ENCODE results near the gene TNRC18.
"Not testable (repeated sequence)": the region's sequence is repeated elsewhere in the genome, so short reads cannot be mapped to it uniquely, and the experiment has no call there.

TNRC18 gene

DNA sequence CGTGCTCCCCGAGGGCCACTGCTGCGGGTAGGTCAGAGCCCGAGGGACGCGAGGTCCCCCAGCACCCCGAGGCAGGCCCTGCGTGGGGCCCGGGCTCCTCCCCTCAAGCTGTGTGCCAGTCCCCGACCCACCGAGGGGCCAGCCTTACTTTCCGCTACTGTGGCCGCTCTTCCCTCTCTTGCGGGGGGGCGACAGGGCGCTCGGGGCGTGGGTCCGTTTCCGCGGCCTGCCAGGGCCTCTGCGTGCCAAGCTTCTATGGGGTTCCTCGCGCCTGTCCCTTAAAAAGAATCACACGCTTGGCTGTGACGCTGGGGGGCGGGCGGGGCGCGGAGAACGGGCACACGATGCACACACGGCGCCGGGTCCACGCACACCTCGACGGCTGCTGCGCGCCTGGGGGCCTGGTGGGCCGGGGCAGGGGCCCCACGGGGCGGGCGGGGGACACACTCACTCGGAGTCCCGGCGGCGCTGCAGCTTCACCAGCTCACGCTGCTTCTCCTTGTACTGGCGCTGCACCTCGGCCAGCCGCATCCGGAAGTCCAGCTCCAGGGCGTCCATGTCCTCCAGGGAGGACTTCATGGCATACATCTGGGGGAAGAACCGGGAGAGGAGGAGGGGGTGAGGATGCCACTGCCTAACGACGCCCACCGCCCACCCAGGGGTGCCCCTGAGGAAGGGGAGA, 62.0 kb downstream of the TNRC18 start:
- no peak overlapping the region for H3K4me3 ChIP-seq (ENCODE audit: control insufficient read depth, low read depth, low read length)
- TF ChIP-seq, protein P1, sequence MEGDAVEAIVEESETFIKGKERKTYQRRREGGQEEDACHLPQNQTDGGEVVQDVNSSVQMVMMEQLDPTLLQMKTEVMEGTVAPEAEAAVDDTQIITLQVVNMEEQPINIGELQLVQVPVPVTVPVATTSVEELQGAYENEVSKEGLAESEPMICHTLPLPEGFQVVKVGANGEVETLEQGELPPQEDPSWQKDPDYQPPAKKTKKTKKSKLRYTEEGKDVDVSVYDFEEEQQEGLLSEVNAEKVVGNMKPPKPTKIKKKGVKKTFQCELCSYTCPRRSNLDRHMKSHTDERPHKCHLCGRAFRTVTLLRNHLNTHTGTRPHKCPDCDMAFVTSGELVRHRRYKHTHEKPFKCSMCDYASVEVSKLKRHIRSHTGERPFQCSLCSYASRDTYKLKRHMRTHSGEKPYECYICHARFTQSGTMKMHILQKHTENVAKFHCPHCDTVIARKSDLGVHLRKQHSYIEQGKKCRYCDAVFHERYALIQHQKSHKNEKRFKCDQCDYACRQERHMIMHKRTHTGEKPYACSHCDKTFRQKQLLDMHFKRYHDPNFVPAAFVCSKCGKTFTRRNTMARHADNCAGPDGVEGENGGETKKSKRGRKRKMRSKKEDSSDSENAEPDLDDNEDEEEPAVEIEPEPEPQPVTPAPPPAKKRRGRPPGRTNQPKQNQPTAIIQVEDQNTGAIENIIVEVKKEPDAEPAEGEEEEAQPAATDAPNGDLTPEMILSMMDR (conservative IDR thresholded peaks at IDR 0.05; ENCODE audit: control insufficient read depth, insufficient read depth, low read depth, low read length): no peak
- no peak for DNase-seq (ENCODE audit: low read depth)

DNA sequence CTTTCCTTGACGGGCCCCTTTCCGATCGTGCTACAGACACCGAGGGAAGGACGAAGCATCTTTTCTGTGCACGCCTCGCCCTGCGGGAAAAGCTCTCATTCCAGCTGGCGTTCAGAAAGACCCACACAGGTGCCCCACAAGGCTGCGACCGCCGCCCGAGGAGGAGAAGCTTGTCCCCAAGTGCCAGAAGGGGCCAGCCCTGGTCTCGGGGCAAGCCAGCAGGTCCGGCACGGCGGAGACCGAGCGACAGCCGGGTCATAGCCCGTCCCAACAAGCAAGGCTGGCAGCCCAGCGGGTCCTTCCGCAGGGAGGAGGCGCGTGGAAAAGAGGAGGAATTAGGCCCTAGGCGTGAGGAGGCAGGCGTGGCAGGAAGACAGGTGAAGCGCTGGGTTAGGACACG, 62.7 kb downstream of the TNRC18 start:
- no peak for DNase-seq (ENCODE audit: low read depth)
- H3K4me3 ChIP-seq (ENCODE audit: control insufficient read depth, low read depth, low read length): no peak overlapping the region

DNA sequence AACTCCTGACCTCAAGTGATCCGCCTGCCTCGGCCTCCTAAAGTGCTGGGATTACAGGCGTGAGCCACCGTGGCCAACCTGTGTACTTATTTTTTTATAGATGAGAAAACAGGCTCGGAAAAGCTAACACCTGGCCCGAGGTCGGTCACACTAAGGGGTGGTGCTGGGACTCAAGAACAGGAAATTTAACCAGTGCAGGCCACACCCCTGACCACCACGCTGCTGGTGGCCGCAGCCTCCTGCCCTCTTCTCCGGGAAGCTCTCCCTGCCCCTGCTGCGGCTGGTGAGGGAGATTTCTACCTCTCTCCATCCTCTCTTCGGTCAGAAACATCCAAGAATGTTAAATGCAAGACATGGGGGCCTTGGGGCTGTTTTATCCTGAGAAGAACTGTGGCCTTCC, 63.2 kb downstream of the TNRC18 start:
- no peak for DNase-seq (ENCODE audit: low read depth)
- no peak overlapping the region for H3K4me3 ChIP-seq (ENCODE audit: control insufficient read depth, low read depth, low read length)
- TF ChIP-seq, protein P1 (conservative IDR thresholded peaks at IDR 0.05; ENCODE audit: control insufficient read depth, insufficient read depth, low read depth, low read length): no peak

More for the DNA sequence above, 62.7 kb downstream of the TNRC18 start:
- TF ChIP-seq, protein P1 (conservative IDR thresholded peaks at IDR 0.05; ENCODE audit: control insufficient read depth, insufficient read depth, low read depth, low read length): no peak

DNA sequence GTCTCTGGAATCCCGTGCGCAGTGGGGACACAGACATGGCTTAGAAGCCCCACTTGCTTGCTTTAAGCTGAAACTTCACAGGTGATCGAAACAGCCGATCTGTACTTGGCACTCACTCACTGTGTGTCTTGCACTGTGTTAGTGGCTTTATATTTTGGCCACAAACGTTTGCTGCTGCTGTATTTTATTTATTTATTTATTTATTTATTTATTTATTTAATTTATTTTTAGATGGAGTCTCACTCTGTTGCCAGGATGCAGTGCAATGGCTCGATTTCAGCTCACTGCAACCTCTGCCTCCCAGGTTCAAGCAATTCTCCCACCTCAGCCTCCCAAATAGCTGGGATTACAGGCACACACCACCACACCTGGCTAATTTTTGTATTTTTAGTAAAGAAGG, 63.6 kb downstream of the TNRC18 start:
- DNase-seq (ENCODE audit: low read depth); H3K4me3 ChIP-seq (ENCODE audit: control insufficient read depth, low read depth, low read length): not testable (repeated sequence)

DNA sequence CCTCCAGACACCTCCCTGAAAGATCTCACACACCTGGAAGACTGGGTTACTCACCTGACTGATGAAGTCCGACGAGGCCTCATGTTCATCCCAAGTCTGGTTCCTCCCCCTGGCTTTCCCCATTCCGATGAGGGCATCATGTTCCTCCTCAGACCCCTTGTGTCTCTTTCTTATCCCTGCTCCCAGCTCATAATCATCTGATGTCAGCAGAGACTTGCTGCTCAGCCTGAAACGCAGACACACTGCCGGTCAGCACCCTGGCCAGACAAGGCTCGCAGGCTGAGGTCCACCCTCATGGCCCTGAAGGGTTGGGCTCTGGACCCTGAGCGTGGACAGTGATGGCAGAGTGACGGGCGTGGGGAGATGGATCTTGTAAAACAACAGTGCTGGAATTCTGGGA, 64.3 kb downstream of the TNRC18 start:
- no peak for DNase-seq (ENCODE audit: low read depth)
- TF ChIP-seq, protein P1 (conservative IDR thresholded peaks at IDR 0.05; ENCODE audit: control insufficient read depth, insufficient read depth, low read depth, low read length): no peak
- no peak overlapping the region for H3K4me3 ChIP-seq (ENCODE audit: control insufficient read depth, low read depth, low read length)

DNA sequence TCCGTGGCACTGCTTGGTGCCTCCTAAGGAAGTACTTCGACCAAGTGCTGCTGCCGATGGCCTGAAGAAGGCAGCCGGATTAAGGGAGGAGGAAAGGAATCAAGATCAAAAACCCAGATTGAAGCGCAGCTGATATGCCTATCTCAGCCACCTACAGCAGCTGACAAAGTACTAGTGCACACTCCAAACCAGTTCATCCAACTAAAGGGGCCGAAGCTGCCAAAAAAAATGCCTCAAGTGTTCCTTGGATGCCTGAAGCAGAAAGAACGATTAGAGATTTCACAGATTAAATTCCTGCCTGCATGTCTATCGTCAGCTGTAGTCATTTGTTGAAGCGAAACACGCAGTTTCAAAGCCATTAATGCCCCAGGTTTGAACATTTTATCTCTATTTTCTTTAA, 65.7 kb downstream of the TNRC18 start:
- DNase-seq (ENCODE audit: low read depth): no peak
- TF ChIP-seq, protein P1 (conservative IDR thresholded peaks at IDR 0.05; ENCODE audit: control insufficient read depth, insufficient read depth, low read depth, low read length): no peak
- H3K4me3 ChIP-seq (ENCODE audit: control insufficient read depth, low read depth, low read length): no peak overlapping the region

DNA sequence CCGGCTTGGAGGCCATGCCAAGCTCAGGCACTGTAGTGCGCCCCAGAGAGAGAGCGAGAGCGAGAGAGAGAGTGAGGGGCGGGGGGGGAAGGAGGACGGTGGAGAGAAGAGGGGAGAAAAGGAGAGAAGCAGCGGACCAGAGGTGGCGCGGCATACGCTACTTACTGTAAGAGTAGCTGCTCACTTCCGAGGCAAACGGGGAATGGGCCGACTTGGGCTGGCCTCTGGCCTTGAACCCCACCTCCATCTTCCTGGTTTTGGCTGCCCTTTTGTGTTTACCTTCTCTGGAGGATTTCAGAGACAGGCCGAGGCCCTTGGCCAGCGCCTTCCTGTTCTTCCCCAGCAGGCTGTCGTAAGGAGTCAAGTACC, 66.9 kb downstream of the TNRC18 start:
- no peak for DNase-seq (ENCODE audit: low read depth)
- H3K4me3 ChIP-seq (ENCODE audit: control insufficient read depth, low read depth, low read length): no peak overlapping the region
- TF ChIP-seq, protein P1 (conservative IDR thresholded peaks at IDR 0.05; ENCODE audit: control insufficient read depth, insufficient read depth, low read depth, low read length): no peak

Data from fibroblast of mammary gland (primary cell).